HEK293 (cell line): ENCODE results near the gene HHIPL1.
A peak's percentile ranks its signal among the peaks of the same experiment; 100 is the strongest.

Source experiments
- CTCF ChIA-PET: fragments of 350-600 bp; formaldehyde crosslinking; extraction: SDS; loops from one replicate; lab custom pipeline; 2021; ENCODE audit warnings: antibody characterized with exemption; lab: Yijun Ruan, JAX
- POLR2A ChIA-PET: fragments of 300-600 bp; formaldehyde crosslinking; extraction: SDS; loops from one replicate; lab custom pipeline; 2020; ENCODE audit warnings: antibody characterized with exemption, inconsistent platforms; lab: Yijun Ruan, JAX
- H3K27ac ChIP-seq: fragments of 200-500 bp; sonication (Bioruptor generic); 2 replicates; pipeline ENCODE4 v1.5.1; 2014; ENCODE audit warnings: low read depth, low read length, control low read depth, inconsistent platforms; ENCODE audit errors: extremely low read depth
- H3K36me3 ChIP-seq, 2 experiments: fragments of 200-500 bp in 1 of 2; sonication (Bioruptor generic) in 1 of 2; 1 replicate in 1 of 2; 2 replicates in 1 of 2; pipeline ENCODE4 v1.5.1; 2014 to 2017; ENCODE audit warnings: inconsistent platforms in 2 of 2, low read length in 2 of 2; ENCODE audit not compliant: control insufficient read depth in 2 of 2, insufficient read depth in 1 of 2
- H3K4me1 ChIP-seq: fragments of 200-500 bp; sonication (Bioruptor generic); 2 replicates; pipeline ENCODE4 v1.5.1; 2014; ENCODE audit warnings: mild to moderate bottlenecking, low read length, inconsistent platforms; ENCODE audit not compliant: control insufficient read depth, insufficient read depth
- H3K4me3 ChIP-seq: 2 replicates; pipeline ENCODE4 v1.5.1; 2011; ENCODE audit warnings: low read depth, mild to moderate bottlenecking, control low read depth, low read length, moderate library complexity
- H3K9me3 ChIP-seq: fragments of 200-500 bp; sonication (Bioruptor generic); 2 replicates; pipeline ENCODE4 v1.5.1; 2014; ENCODE audit warnings: low read depth, low read length, inconsistent platforms; ENCODE audit not compliant: control insufficient read depth, insufficient read depth
- GFI1B ChIP-seq: fragments of 450-650 bp; formaldehyde crosslinking; IDR thresholded peaks from 2 replicates; pipeline ENCODE4 v1.5.1; 2016; ENCODE audit warnings: missing biosample characterization, missing genetic modification characterization
- HOXA7 ChIP-seq: sonication (generic); formaldehyde crosslinking; IDR thresholded peaks from 2 replicates; pipeline ENCODE4 v1.8.1; 2022; ENCODE audit warnings: missing genetic modification reagents, borderline replicate concordance
- KLF10 ChIP-seq: fragments of 450-650 bp; IDR thresholded peaks from 2 replicates; pipeline ENCODE4 v1.5.1; 2018; ENCODE audit warnings: missing biosample characterization, mild to moderate bottlenecking, missing genetic modification characterization
- KLF7 ChIP-seq: fragments of 450-650 bp; formaldehyde crosslinking; IDR thresholded peaks from 2 replicates; pipeline ENCODE4 v1.5.1; 2016; ENCODE audit warnings: missing biosample characterization, missing genetic modification characterization, borderline replicate concordance
- KLF9 ChIP-seq: fragments of 450-650 bp; formaldehyde crosslinking; IDR thresholded peaks from 2 replicates; pipeline ENCODE4 v1.5.1; 2016; ENCODE audit warnings: missing biosample characterization, missing genetic modification characterization, low read depth
- MYNN ChIP-seq: fragments of 450-650 bp; formaldehyde crosslinking; IDR thresholded peaks from 2 replicates; pipeline ENCODE4 v1.5.1; 2016; ENCODE audit warnings: missing biosample characterization, missing genetic modification characterization, borderline replicate concordance
- PRDM2 ChIP-seq: fragments of 450-650 bp; formaldehyde crosslinking; IDR thresholded peaks from 2 replicates; pipeline ENCODE4 v1.5.1; 2016; ENCODE audit warnings: missing biosample characterization, missing genetic modification characterization, borderline replicate concordance
- WT1 ChIP-seq: fragments of 450-650 bp; formaldehyde crosslinking; IDR thresholded peaks from 2 replicates; pipeline ENCODE4 v1.5.1; 2016; ENCODE audit warnings: missing biosample characterization, missing genetic modification characterization
- YY2 ChIP-seq: fragments of 450-650 bp; formaldehyde crosslinking; IDR thresholded peaks from 2 replicates; pipeline ENCODE4 v1.5.1; 2016; ENCODE audit warnings: missing biosample characterization, missing genetic modification characterization
- ZBTB20 ChIP-seq: fragments of 450-650 bp; formaldehyde crosslinking; IDR thresholded peaks from 2 replicates; pipeline ENCODE4 v1.5.1; 2016; ENCODE audit warnings: missing biosample characterization, missing genetic modification characterization
- ZBTB48 ChIP-seq: fragments of 450-650 bp; formaldehyde crosslinking; IDR thresholded peaks from 2 replicates; pipeline ENCODE4 v1.5.1; 2016; ENCODE audit warnings: missing biosample characterization, missing genetic modification characterization
- ZNF10 ChIP-seq: fragments of 450-650 bp; formaldehyde crosslinking; IDR thresholded peaks from 2 replicates; pipeline ENCODE4 v1.5.1; 2017; ENCODE audit warnings: missing biosample characterization, missing genetic modification characterization
- ZNF2 ChIP-seq: fragments of 450-650 bp; formaldehyde crosslinking; IDR thresholded peaks from 2 replicates; pipeline ENCODE4 v1.5.1; 2016; ENCODE audit warnings: missing biosample characterization, missing genetic modification characterization
- ZNF202 ChIP-seq: fragments of 450-650 bp; formaldehyde crosslinking; IDR thresholded peaks from 2 replicates; pipeline ENCODE4 v1.5.1; 2016; ENCODE audit warnings: missing biosample characterization, missing genetic modification characterization, borderline replicate concordance
- ZNF280C ChIP-seq: fragments of 450-650 bp; formaldehyde crosslinking; IDR thresholded peaks from 2 replicates; pipeline ENCODE4 v1.5.1; 2016; ENCODE audit warnings: missing biosample characterization, missing genetic modification characterization
- ZNF292 ChIP-seq: fragments of 450-650 bp; formaldehyde crosslinking; IDR thresholded peaks from 2 replicates; pipeline ENCODE4 v1.5.1; 2016; ENCODE audit warnings: low read depth, missing biosample characterization, missing genetic modification characterization, borderline replicate concordance
- ZNF311 ChIP-seq: fragments of 450-650 bp; formaldehyde crosslinking; IDR thresholded peaks from 2 replicates; pipeline ENCODE4 v1.5.1; 2017; ENCODE audit warnings: missing biosample characterization, missing genetic modification characterization, borderline replicate concordance
- ZNF354C ChIP-seq: fragments of 450-650 bp; formaldehyde crosslinking; IDR thresholded peaks from 2 replicates; pipeline ENCODE4 v1.5.1; 2016; ENCODE audit warnings: missing biosample characterization, missing genetic modification characterization, low read depth, borderline replicate concordance
- ZNF366 ChIP-seq: fragments of 450-650 bp; formaldehyde crosslinking; conservative IDR thresholded peaks from 2 replicates; pipeline ENCODE4 v1.5.1; 2016; ENCODE audit warnings: missing biosample characterization, missing genetic modification characterization
- ZNF473 ChIP-seq: fragments of 450-650 bp; formaldehyde crosslinking; IDR thresholded peaks from 2 replicates; pipeline ENCODE4 v1.5.1; 2017; ENCODE audit warnings: missing biosample characterization, missing genetic modification characterization
- ZNF521 ChIP-seq: fragments of 450-650 bp; formaldehyde crosslinking; IDR thresholded peaks from 2 replicates; pipeline ENCODE4 v1.5.1; 2017; ENCODE audit warnings: missing biosample characterization, mild to moderate bottlenecking, missing genetic modification characterization
- ZNF560 ChIP-seq: fragments of 450-650 bp; formaldehyde crosslinking; IDR thresholded peaks from 2 replicates; pipeline ENCODE4 v1.5.1; 2017; ENCODE audit warnings: missing biosample characterization, missing genetic modification characterization, borderline replicate concordance
- ZNF624 ChIP-seq: fragments of 450-650 bp; formaldehyde crosslinking; IDR thresholded peaks from 2 replicates; pipeline ENCODE4 v1.5.1; 2017; ENCODE audit warnings: missing biosample characterization, missing genetic modification characterization
- ZNF645 ChIP-seq: fragments of 450-650 bp; formaldehyde crosslinking; IDR thresholded peaks from 2 replicates; pipeline ENCODE4; 2016; ENCODE audit warnings: missing biosample characterization, missing genetic modification characterization
- ZNF654 ChIP-seq: fragments of 450-650 bp; formaldehyde crosslinking; IDR thresholded peaks from 2 replicates; pipeline ENCODE4 v1.5.1; 2016; ENCODE audit warnings: low read depth, missing biosample characterization, missing genetic modification characterization
- ZNF670 ChIP-seq: fragments of 450-650 bp; formaldehyde crosslinking; IDR thresholded peaks from 2 replicates; pipeline ENCODE4 v1.5.1; 2016; ENCODE audit warnings: missing biosample characterization, missing genetic modification characterization, low read depth
- ZNF677 ChIP-seq: fragments of 450-650 bp; IDR thresholded peaks from 2 replicates; pipeline ENCODE4 v1.5.0; 2018; ENCODE audit warnings: missing biosample characterization, mild to moderate bottlenecking, missing genetic modification characterization, moderate library complexity
- ZNF707 ChIP-seq: fragments of 450-650 bp; formaldehyde crosslinking; IDR thresholded peaks from 2 replicates; pipeline ENCODE4 v1.5.1; 2016; ENCODE audit warnings: missing biosample characterization, missing genetic modification characterization
- ZSCAN4 ChIP-seq: fragments of 450-650 bp; formaldehyde crosslinking; IDR thresholded peaks from 2 replicates; pipeline ENCODE4 v1.5.1; 2017; ENCODE audit warnings: missing biosample characterization, missing genetic modification characterization

Gene HHIPL1

GRCh38 chr14:99657645-99658155, 12.8 kb downstream of the HHIPL1 start:
- ChIA-PET CTCF (interaction anchor here (1.1 kb wide), 1 partner anchor 29 kb away, joined by 4 read pairs; no protein-coding TSS in a partner anchor), POLR2A (no interaction called here)
- TF ChIP-seq ZNF473 (peak; percentile 24; the same call in 1 of the 2 replicates), YY2 (tag by site-specific recombination) (0 out of 2 replicates have a peak, but pooled peaks have one; percentile 42), GFI1B (tag by site-specific recombination) (no peak), ZNF280C (peak; percentile 96), KLF10 (tag by site-specific recombination) (no peak), ZNF707 (tag by site-specific recombination) (no peak), KLF7 (tag by site-specific recombination) (no peak), ZNF560 (no peak), ZNF677 (tag by site-specific recombination) (no peak), ZBTB20 (no peak), ZSCAN4 (tag by site-specific recombination) (peak; percentile 96), ZNF354C (tag by site-specific recombination) (0 out of 2 replicates have a peak, but pooled peaks have one; percentile 6), MYNN (tag by site-specific recombination) (0 out of 2 replicates have a peak, but pooled peaks have one; percentile 47), ZNF366 (tag by site-specific recombination) (no peak), ZNF2 (tag by site-specific recombination) (no peak), ZNF654 (tag by site-specific recombination) (no peak), KLF9 (0 out of 2 replicates have a peak, but pooled peaks have one; percentile 10), ZNF311 (no peak), HOXA7 (CRISPR knock-in tag) (no peak), ZNF624 (tag by site-specific recombination) (no peak), ZNF10 (no peak), ZNF292 (tag by site-specific recombination) (no peak), ZNF670 (tag by site-specific recombination) (no peak), ZNF202 (tag by site-specific recombination) (no peak), PRDM2 (tag by site-specific recombination) (no peak), ZNF645 (peak; percentile 80; the same call in 1 of the 2 replicates), ZBTB48 (tag by site-specific recombination) (peak; percentile 24; the same call in 1 of the 2 replicates), ZNF521 (tag by site-specific recombination) (0 out of 2 replicates have a peak, but pooled peaks have one; percentile 50), WT1 (tag by site-specific recombination) (no peak)

More at GRCh38 chr14:99657645-99658155, 12.8 kb downstream of the HHIPL1 start:
- no peaks in the 10 kb centered on the region for H3K36me3 ChIP-seq
- no peak overlapping the region for H3K4me3 ChIP-seq
- peaks cover 2% of the 10 kb centered on the region; the same call in 1 of the 2 replicates for H3K4me1 ChIP-seq
- no peaks in the 10 kb centered on the region for H3K9me3 ChIP-seq
- H3K27ac ChIP-seq: no peak overlapping the region
